Fibroblast of the aortic adventitia (primary cell): ENCODE results near the gene GPR153. TPM values are rescaled to one million over a fixed set of nuclear protein-coding genes. Genes with fewer than 3 reads are reported as not detected.

Source experiments
- DNase-seq: peaks from one replicate; pipeline ENCODE4 v3.0.0-alpha.2; 2010; ENCODE audit warnings: low read depth
- H3K4me3 ChIP-seq: 2 replicates; pipeline ENCODE4 v1.5.1; 2011; ENCODE audit warnings: low read depth, mild to moderate bottlenecking, control low read depth, low read length, moderate library complexity
- CTCF ChIP-seq: IDR thresholded peaks from 2 replicates; pipeline ENCODE4 v1.5.1; 2011; ENCODE audit warnings: mild to moderate bottlenecking, low read length, control low read depth, inconsistent platforms; ENCODE audit not compliant: insufficient read depth
- total RNA-seq: library from RNA; depleted of rRNA; stranded (reverse); fragments of >200 nt; gene quantifications from 2 replicates; pipeline ENCODE4 v1.2.3, GENCODE V29; 2012; ENCODE audit warnings: low replicate concordance

GPR153 gene
- total RNA-seq, 1 donor, result 9.9 TPM

GRCh38 chr1:6265151-6265550 is 4.3 kb upstream of the GPR153 start:
- no peak overlapping the region for H3K4me3 ChIP-seq
- DNase-seq, result no peak
- TF ChIP-seq CTCF, result no peak

- DNase-seq, result peak; percentile 42
- no peak overlapping the region for H3K4me3 ChIP-seq
- no peak for TF ChIP-seq CTCF
These were observed 2.8 kb upstream of the GPR153 start for GRCh38 chr1:6263716-6264115.

GRCh38 chr1:6262555-6263420 is 1.9 kb upstream of the GPR153 start:
- DNase-seq, result peak; percentile 68
- H3K4me3 ChIP-seq, result no peak overlapping the region
- no peak for TF ChIP-seq CTCF

GRCh38 chr1:6261615-6261995 is 707 bp upstream of the GPR153 start:
- TF ChIP-seq CTCF, result no peak
- DNase-seq, result no peak
- peak overlapping the region; percentile 61 for H3K4me3 ChIP-seq

- TF ChIP-seq CTCF, result no peak
- peak overlapping the region; percentile 68 for H3K4me3 ChIP-seq
- no peak for DNase-seq
These were observed 414 bp downstream of the GPR153 start for GRCh38 chr1:6260433-6260934.

- TF ChIP-seq CTCF, result no peak
- H3K4me3 ChIP-seq, result peak overlapping the region; percentile 68
These were observed 1.2 kb downstream of the GPR153 start for GRCh38 chr1:6259491-6260362.

More at GRCh38 chr1:6259491-6260362, 1.2 kb downstream of the GPR153 start:
- DNase-seq, result peak; percentile 77
